GM21390 (cell line): Measurements from ENCODE around the gene RWDD1.
"Not testable (repeated sequence)": the region's sequence is repeated elsewhere in the genome, so short reads cannot be mapped to it uniquely, and the experiment has no call there.

Experiments used
- ATAC-seq: cut with Tn5 transposase; IDR thresholded peaks from one replicate; pipeline ENCODE4 v1.9.1; 2021; ENCODE audit not compliant: unreplicated experiment

Gene RWDD1

DNA sequence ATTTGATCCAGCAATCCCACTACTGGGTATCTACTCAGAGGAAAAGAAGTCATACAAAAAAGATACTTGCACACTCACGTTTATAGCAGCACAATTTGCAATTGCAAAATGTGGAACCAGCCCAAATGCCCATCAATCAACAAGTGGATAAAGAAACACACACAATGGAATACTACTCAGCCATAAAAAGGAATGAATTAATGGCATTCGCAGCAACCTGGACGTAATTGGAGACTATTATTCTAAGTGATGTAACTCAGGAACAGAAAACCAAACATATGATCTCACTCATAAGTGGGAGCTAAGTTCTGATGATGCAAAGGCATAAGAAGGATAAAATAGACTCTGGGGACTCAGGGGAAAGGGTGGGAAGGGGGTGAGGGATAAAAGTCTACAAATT is 33.6 kb downstream of the RWDD1 start:
- ATAC-seq, result not testable (repeated sequence)

DNA sequence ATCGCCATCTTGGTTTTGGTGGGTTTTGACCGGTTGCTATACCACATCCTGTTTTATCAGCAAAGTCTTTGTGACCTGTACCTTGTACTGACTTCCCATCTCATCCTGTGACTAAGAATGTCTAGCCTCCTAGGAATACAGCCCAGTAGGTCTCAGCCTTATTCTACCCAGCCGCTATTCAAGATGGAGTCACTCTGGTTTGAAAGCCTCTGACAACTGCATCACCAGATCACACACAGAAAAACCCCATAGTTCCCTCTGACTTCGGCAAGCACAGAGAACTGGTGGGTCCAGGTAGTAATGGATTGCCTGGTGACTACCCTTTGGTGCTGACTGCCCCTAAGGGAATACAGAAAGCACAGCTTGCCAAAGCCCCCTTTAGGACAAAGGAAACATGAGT is 34.6 kb downstream of the RWDD1 start:
- no peak for ATAC-seq

DNA sequence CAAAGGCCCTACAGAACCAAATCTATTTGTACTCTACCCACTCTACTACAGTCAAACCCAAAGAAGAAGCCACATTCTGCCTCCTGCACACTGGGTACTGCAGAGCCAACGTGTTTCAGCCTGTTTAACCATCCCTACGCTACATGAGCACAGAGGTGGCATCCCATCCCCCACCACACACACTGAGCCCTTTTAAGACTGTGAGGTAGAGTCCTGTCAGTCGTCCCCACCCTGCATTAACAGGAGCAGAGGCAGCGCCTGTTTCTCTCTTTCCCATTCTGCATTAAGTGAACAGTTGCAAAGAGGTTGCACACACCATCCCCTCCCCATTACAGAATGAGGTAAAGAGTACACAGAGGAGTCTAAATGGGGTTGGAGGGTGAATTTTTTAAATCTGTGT is 39.8 kb downstream of the RWDD1 start:
- ATAC-seq, result no peak

DNA sequence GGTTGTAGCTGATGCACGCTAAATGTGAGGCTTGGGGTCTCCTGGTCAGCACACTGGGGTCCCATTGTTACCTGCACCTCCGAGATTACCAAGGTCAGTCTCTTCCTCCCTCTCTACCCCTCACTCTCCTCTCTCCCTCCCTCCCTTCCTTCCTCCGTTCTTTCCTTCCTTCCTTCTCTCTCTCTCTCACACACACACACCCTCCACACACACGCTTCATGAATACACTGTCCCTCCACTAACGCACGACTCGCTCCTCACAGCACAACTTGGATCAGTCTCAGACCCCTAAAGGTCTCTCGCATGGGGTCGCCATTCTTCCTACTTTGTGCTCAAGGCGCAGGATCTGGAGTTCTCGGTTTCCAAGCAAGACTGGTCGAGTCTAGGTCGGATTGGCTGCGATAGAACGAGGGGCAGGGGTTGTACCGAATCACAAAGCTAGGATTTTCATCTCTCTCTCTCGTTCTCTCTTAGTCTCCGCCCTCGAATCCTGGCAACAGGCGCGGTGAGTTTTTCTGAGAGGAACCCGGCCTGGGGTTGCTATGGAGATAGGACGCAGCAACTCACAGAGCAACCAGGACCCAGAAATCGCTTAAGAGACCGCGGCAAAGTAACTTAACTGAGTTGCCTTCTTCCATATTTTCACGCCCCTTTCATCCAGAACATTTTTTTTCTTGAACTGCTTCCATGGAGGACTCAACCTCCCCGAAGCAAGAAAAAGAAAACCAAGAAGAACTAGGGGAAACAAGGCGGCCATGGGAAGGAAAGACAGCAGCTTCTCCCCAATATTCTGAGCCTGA is 44.8 kb downstream of the RWDD1 start, which contains the start of gene RSPH4A:
Gene RSPH4A, plus strand, starts transcription at position 543 of the 800 bp plus-strand sequence. Its CDS starts 145 bp downstream, at position 688.
- peak; percentile 99 for ATAC-seq

DNA sequence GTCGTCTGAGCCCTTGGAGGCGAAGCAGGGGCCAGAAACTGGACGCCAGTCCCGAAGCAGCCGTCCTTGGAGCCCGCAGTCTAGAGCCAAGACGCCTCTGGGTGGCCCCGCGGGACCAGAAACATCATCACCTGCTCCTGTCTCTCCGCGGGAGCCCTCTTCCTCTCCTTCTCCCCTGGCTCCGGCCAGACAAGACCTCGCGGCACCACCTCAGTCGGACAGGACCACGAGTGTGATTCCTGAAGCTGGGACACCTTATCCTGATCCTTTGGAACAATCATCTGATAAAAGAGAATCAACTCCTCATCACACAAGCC is 45.4 kb downstream of the RWDD1 start:
- peak; percentile 32 for ATAC-seq

DNA sequence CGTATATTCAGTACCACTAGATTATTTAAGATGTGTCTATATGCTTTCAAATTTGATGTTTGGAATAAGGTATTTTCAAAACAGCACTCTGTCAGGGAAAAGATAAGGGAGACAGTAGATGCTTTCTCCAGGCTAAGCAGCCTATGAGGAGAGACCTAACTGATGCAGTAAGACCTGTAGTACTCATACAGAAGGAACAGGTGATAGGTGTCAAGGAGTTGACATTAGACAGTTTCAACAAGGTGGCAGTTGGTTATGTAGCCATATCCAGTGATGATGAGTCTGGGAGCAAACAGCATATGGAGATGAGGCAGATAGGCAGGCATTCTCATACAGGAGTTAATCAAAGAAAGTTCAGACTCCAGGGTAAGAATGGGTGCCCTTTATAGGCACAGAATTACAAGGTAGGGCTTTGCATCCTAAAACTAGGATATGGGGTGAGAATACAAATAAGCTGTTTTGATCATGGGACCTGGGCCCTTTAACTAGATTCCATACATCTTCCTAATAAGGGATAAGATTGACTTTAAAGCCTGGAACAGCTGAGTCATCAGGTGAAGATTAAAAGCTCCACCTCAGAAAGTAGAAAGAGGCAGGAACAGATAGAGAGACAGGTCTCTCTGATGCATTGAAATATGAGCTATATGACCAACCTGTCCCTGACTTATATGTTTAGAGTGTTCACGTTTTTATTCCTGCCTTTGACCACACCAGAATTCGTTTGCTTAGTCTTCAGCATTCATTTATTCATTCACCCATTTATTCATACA is 52.9 kb downstream of the RWDD1 start:
- ATAC-seq, result no peak

DNA sequence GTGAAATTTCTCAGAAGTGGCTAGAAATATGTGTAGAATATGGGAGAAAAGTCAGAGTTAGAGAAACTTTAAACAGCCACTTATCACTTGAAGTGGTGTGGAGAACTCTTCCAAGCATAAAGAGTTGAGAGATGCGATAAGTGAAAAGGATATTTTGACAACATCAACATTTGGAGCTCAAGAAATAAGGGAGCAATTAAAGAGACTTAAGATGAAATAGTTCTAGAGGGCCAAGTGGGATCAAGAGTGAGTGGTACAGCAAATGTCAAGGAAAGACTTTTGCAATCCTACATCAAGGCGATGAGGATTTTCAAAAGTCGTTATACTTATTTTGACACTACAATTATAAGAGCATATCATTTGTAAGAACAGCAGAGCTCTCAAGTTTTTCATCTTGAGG is 54.6 kb downstream of the RWDD1 start:
- ATAC-seq, result no peak

DNA sequence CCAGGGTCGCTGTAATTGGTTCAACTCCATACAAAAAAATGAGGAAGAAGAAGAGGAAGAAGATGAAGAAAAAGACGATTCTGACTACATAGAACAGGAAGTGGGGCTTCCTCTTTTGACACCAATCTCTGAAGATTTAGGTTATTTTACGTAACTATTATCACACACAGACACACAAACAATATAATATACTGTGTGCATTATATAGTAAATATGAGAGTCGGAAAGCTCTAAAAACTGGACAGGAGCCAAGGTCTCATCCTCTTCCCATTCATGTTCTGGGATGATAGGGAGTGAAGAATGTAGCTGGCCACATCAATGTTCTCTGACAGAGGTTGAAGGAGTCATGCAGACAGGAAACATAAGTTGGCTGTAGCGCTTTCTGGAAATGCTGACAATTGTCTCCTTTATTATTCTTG is 58.3 kb downstream of the RWDD1 start:
- ATAC-seq, result no peak

DNA sequence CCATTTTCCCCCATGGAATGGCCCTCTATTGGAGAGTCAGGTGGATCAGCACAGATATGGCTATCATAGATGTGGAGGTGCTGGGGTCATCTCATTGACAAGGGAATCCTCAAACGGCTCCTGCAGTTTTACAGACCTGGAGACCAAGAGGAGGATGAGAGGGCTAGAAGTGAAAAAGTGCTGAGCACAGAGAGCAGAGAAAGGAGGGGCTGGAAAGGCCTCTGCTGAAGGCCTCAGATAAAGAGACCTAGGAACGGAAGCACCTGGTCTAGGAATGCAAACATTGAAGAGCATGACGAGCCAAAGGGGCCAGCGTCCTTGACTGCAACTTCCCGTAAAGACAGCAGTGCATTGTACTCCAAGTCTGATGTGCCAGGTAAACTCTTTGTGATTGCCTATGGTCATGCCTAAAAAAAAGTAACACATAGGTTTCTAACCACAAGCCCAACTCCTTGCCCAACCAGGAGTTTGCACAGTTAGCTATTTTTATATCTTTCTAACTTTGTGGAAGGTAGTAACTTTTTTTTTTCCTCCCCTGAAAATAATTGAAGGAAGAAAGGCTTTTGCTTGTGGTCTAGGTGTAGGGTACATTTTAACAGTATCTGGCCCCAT is 60.2 kb downstream of the RWDD1 start:
- ATAC-seq, result peak; percentile 65

DNA sequence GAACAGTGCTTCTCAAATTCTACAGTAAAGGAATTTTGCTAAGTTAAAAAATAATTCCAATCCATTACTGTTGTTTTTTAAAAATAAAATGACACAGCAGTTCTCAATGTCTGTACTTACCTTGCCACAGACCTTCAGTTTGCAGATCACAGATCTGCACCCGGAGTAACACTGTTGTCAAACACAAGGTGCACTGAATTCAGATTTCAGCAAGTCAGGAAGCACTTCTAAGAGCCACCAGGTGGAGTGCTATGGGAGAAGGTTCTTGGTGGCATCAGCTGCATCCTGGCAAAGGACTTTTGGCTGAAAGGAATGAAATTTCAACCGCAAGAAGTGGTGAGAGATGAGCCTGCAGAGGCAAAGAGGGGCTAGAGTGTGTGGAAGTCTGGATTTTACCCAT is 62.4 kb downstream of the RWDD1 start:
- ATAC-seq, result no peak
